Mesenteric fat pad (tissue), 1 donor: ENCODE measurements around the gene PRKG2. TPM values are rescaled to one million over a fixed set of nuclear protein-coding genes. Genes with fewer than 3 reads are reported as not detected.

ENCODE experiments used
- DNase-seq: peaks from one replicate; pipeline ENCODE4 v3.0.0-alpha.2; 2020; ENCODE audit warnings: low spot score
- total RNA-seq: library from RNA; stranded (reverse); fragmentation: NEBNext Ultra II Directional; extraction: Animal tissue kit (Norgen Biotek cat#: 25700); gene quantifications from one replicate; pipeline ENCODE4 v1.2.1, GENCODE V29; 2021
- donor health status: DM: yes; HTN: yes; CAD: no.

The PRKG2 gene
- total RNA-seq, 1 donor from 2014 or later, result 0.19 TPM

DNA sequence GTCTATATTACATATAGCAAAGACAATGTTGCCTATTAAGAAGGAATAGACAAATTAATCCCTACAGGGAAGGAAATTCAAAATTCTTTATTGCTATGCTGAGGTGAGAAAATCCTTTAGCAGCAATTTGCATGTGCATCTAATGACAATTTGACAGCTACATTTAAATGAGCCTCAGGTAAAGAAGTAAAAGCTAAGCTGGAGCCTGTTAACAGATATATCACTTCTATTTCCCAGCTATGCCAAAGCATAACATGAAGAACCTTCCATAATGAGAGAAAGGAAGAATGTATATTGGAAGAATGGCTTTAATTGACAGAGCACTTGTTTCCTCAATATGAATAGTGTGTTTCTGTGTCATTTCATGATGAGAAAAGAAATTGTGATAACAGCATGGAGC is 112.9 kb downstream of the PRKG2 start:
- no peak for DNase-seq

DNA sequence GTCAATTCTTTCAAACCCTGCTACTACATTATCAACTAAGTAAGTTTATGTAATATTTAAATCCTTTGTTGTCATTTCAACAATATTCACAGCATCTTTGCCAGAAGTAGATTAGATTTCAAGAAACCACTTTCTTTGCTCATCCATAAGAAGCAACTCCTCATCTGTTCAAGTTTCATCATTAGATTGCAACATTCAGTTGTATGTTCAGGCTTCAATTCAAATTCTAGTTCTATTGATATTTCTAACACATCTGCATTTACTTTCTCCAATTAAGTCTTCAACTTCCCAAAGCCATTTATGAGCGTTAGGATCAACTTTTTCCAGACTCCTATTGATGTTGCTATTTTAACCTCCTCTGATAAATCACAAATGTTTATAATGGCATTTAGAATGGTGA is 118.5 kb downstream of the PRKG2 start:
- no peak for DNase-seq

DNA sequence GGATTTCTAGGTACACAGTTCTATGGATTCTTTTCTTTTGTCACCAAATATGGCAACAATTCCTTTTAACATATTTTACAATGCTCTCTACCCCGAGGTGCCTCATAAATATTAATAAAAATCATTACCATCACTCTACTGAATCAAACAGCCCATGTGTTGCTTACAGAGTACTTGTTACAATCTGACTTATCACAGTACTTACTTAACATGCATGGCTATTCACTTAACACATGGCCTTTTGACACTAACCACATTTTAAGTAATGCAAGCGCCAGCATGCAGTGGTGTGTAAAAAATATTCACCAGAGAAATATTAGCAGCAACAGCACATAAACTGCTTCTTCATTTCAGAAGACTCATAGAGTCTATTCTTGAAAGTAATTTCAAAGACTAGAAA is 119.6 kb downstream of the PRKG2 start:
- DNase-seq, result no peak

DNA sequence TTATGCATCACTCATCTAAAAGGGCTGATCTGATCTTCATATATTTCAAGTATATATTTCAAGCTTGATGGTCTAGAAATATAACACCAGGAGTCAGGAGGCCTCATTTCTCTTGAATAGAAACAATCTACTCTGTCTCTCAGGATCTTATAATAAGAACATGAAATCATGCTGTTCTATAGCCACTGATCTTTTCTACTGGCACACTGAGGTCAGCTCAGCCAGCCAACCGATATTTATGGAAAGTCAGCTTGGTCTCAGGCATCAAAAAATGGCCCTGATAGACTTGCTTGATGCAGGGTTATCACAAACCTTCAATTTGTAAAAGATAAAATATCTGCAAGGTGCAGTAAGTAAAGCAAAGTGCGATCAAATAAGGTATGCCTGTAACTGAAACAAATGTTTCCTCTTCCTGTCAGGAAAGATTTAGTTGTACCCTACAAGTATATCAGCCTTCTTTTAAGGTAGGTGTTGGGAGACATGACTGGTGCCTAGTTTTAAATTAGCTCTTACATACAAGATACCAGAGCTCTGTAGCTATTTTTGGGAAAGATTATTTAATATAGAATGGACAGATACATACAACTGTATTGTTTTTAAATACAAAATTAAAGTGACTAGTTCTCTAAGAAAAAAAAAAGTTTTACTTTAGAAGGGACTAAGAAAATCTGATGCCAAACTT is 121.2 kb downstream of the PRKG2 start:
- DNase-seq, result no peak

DNA sequence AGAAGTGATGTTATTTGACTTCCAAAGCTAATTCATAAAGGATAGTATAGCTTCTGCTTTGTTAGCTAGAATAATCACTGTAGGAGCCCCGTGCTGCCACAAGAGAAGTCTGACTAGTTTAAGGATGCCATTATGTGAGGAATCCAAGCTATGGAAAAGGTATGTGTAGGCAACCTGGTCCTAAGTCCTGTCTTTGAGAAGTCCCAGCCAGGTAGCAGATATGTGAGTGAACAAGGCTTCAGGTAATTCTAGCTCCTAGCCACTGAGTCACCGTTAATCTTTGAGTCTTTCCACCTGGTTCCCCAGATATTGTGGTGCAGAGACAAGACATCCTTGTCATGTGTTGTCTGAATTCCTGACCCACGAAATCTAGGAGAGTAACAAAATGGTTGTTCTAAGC is 129.0 kb downstream of the PRKG2 start:
- no peak for DNase-seq

DNA sequence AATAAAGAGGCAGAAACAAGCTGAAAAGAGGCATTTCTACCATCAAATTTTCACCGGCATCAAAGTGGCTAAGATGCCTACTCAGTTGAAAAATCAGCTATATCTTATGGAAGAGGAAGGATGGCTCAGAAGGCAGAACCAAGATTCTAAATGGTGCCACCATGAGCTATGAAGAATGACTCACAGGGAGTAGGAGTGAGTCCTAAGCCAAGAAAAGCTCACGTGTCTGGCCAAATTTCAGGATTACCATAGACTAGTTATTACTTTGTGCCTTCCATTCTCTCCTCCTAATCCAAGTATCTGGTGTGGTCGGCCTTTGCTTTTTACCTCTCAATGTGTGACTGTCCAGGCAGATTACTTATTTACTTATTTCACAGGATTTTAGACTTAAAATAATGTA is 129.7 kb downstream of the PRKG2 start:
- no peak for DNase-seq

DNA sequence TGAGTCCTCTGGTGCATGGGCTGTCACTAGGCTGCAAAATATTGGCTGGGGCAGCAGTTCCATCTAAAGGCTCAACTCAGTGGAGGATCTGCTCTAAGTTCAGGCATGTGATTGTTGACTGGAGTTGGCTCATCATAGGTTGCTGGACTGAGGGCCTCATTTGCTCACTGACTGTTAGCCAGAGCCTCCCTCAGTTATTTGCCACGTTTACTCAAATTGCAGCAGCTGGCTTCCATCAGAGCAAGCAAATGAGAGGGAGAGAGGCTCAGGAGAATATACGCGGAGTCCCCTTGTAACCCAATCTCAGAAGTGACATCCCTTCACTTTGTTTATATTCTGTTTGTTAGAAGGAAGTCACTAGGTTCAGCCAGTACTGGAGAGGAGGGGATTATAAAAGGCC is 130.4 kb downstream of the PRKG2 start:
- no peak for DNase-seq

DNA sequence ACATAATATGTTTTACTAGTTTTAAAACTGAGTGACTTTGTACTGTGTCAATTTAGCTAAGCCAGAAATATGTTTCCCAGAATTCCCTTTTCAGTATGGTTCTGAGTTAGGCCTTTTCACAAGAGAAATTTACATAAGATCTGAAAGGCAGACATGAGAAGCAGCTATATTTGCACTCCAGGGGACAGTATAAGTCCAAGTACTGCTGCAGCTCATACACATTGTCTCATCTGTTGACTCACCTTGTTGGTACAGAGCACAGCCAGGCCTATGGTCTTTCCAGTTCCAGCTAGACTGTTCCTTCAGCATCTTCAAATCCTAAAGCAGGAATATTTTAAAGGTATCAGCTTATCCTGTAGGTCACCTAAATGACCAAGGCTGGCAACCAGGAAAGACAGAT is 131.0 kb downstream of the PRKG2 start:
- DNase-seq, result no peak

DNA sequence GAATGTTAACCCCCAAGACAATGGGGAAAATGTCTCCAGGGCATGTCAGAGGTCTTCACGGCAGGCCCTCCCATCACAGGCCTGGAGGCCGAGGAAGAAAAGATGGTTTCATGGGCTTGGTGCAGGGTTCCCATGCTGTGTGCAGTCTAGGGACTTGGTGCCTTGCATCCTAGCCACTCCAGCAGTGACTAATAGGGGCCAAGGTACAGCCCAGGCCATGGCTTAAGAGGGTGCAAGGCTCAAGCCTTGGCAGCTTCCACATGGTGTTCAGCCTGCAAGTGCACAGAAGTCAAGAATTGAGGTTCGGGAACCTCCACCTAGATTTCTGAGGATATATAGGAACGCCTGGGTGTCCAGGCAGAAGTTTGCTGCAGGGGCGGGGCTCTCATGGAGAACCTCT is 133.9 kb downstream of the PRKG2 start:
- no peak for DNase-seq

DNA sequence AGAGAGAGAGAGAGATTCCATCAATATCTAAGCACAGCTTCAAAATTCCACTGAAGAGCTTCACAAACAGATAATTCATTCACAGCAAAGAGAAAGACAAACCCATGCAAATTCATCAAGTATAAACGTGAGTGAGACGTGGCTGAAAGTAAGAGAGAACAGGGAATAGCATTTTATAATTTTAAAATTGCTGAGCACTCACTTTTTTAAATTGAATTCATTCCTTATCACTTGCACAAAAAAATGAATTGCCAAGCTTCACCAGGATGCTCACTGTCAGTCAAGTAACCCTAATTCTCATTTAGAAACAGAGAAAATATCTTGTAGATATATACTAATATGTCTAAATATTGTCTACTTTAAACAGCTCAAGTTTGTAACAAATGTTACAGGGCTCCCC is 144.0 kb downstream of the PRKG2 start:
- no peak for DNase-seq

DNA sequence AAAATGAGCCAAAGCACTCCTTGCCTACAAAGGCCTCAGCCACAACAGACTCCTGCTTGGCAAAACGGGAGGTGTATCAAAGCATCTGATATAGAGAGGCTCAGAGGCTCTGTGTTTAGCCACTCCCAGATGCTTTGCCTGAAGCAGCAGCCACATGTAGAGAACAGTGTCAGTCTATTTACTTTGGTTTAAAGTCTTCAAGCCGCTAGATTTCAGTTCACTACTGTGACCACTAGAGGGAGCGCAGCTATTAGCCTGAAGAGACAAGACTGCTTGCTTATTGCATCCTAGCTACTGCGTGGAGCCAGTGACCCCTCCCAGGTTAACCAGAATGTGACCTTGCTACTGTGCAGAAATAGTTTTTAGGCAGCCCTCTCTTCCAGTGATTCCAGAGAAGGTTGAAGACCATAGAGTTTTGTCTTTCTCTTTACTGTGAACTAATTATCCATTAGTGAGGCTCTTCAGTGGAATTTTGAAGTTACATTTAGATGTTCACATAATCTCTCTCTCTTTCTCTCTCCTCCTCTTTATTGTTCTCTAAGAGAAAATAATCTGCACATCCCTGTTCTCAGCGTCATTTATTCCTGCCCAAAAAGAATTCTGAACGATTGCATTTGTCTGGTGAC is 145.2 kb downstream of the PRKG2 start:
- no peak for DNase-seq

DNA sequence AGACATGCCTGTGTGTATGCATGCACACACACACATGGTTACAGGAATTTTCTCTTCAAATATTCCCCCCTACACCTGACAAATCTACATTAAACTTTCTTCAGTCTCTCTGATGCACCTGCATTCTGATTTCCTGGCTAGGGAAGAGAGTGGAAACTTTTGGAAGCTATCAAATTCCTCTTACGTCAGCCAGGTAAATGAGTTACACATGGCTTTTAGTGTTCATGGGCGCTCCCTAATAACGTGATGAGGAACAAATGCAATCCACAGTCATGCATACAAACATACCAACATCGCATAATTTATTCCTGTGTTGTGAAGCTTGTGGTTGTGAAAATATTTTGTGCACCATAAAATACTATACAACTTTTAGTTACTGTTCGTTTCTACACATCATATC is 149.6 kb downstream of the PRKG2 start:
- DNase-seq, result no peak

DNA sequence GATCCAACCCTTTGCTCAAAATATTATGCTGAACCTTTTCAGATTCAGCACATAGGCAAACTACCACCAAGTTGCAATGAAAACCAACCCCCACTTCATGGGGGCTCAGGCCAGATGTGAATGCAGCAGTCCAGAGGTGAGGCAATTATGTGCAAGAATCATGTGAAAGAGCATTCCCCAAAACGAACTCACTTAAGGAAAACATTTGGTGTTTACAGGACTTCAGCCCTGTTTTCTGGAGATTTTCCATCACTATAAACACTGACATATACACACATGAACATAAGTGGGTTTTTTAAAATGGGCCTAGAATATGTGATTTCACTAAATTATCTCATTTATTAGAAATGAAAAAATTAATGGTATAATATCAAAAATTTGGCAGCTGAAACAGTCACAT is 153.0 kb downstream of the PRKG2 start:
- DNase-seq, result no peak

DNA sequence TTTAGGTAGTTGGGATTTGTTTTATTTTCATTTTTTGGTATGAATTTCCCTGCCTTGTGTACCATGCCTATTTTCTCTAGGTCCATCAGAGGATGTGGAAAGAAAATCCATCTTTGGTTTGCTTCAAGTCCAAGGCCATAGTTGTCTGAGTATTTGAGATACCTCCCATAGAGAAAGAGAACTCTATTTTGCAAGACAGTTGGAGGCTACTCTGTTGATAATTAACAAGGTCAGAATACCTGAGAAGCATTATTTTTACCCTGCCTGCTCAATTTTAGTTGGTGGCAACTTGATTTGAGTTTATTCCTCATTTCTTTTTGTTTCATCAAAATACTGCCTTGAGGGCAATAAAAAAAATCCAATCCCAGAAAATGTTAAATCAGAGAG is 153.7 kb downstream of the PRKG2 start:
- DNase-seq, result no peak

DNA sequence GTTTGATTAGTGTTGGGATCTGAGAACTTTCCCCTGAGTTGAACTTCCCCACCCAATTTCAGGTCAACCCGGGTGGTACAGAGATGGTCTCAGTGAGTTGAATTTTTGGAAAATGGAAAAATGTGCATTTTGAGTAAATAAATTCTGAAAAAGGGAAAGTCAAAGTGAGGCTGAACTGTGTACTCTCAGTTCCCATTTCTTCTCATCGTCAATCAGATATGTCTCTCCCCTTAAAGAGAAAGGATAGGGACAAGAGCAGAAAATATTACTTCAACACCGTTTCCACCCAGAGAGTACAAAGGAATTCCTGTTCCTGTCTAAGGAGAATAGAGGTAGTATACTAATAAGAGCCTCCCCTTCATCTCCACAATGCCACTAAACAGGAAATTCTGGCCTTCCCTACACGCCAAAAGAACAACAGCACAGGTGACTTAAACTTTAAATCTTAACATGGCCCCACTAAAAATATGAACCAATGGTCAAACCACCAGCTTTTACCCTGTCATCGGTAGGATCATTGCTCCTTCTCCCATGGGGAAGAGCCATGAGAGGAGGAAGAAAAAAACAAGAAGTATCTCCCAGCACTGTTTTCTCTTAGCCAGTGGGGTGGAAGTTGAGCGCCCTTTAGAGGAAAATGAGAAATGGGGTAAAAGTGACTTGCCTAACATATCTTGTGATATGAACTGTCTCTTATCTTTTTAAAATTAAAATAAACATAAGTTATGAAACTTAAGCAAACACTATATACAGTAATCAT is 154.3 kb downstream of the PRKG2 start:
- DNase-seq, result no peak

DNA sequence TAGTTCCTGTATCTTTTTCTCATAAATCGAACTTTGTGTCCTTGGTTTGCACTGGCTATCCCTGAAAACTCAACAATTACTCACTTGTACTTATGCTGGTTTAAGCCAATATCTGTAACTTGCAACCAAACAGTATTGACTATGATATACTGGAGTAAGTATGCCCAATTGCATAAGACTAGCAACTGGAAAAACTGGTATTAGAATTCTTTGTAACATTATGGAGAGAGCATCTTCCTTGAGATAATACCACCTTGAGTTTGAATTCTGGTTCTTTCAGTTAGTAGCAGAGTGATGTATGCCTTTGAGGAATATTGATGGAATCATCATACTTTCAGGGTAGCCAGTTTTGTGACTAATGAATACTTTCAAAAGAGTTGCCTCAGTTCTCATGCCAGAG is 156.4 kb downstream of the PRKG2 start:
- DNase-seq, result no peak

DNA sequence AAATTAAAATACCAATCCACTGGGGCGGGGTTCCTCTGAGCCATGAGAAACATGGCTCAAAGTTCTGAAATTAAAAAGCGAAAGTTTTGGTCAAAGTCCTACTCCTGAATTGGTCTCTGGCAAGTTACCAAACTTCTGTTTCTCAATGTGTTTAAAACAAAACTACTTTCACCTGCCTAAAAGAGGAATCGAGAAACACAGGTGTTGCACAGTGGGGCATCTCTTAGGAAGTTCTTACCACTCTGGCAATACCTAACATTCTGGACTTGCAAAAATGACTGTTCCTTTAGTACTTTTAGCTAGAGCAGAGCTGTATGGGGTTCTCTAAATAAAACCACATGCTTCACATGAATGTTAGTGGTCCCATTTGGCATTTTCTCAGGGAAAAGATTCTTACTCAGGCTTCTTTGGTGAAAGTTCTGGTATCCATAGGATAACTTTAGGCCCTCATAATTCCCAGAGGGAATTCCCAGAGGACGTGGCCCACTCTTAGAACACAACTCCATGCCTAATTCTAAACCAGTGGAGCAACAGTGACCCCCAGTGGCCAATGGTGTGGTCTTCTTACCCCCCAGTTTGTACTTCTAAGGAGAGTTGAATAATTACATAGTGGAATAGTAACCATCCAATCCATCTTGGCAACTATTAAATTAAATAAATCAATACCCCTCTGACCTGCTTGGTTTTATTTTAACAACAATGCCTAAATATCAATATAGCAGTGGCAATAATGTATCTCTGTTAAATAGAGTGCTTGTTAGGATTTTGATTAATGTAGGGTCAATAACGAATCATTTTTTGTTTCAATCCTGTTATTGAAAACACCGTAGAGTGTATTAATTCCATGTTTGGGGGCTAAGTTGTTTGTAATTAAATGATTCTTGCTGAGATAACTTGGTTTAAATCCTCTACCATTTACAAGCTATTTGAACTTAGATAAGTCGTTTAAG is 162.6 kb downstream of the PRKG2 start:
- no peak for DNase-seq

DNA sequence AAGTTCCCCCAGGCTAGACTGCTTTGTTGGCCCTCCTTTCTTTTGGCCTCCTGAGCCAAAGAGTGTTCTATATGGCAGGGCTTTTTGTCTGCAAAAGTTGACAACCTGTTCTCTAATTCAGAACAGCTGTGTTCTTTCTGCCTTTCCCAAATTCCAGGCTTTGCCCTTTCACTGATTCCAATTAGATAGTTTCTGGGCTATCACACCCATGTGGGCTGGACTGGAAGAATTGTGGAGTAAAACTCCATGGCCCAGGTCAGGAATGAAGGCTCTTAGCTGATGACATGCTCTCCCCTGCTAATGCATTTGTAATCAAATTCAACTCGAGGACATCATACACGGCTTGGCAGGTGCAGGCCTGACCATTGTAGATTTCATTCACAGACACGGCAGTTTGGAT is 165.1 kb downstream of the PRKG2 start:
- DNase-seq, result no peak

DNA sequence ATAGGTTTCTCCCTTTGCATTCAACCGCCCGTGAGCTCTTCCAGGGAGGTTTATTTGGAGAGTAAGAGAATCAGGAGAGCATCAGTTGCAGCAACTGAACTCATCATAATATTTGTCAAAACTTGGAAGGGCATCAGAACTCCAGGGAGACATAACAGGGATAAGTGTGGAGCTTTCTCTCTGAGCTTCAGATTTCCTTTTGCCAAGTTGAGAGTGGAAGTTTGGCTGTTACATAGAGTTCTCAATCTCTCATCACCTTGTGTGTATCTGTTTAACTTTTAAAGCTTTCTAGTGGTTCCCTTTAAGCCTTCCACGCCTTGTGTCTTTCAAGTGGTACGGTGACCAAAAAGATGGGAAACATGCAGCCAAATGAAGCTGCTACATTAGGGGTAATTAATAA is 165.7 kb downstream of the PRKG2 start:
- no peak for DNase-seq

DNA sequence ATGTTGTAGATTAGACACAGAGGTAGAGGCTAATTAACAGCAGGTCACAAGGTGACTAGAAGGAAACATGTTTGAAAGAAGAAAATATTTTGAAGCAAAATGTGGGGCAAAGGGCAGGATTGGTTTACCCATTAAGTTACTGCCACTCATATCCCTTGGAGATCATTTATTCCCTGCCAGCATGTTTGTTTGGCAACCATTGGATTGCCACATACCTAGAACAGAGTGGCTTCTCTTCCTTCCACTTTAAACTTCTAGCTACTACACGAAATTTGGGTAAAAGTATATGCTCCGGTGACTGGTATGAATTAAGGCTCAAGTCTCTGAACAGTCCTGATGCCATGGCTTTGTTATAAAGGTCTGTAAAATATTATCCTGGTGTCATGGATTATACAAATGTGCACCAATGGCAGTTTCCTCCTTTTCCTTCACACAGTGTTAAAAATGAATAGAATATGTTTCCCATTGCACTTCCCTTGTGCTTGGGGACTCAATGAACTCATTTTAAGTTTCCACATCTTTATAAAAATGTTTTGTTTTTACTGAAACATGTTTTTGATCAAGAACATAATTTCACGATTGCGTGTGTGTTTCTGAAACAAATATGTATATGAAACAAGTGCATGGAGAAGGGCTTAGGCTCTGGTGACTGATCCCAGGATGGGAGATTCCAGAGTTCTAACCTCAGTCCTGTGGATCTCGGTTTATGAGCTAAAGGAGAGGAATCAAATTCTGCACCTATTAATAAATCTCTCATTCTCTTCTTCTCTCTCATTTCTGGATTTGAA is 172.2 kb downstream of the PRKG2 start:
- DNase-seq, result no peak
